Erythroblast (primary cell): Measurements from ENCODE around the gene KICS2.

Experiments used
- GATA1 ChIP-seq: IDR thresholded peaks from 2 replicates; pipeline ENCODE4 v1.6.1; 2011; ENCODE audit warnings: low read depth, mild to moderate bottlenecking, control low read depth, low read length, moderate library complexity
- POLR2A ChIP-seq: IDR thresholded peaks from 2 replicates; pipeline ENCODE4 v1.6.1; 2011; ENCODE audit warnings: mild to moderate bottlenecking, low read length

DNA sequence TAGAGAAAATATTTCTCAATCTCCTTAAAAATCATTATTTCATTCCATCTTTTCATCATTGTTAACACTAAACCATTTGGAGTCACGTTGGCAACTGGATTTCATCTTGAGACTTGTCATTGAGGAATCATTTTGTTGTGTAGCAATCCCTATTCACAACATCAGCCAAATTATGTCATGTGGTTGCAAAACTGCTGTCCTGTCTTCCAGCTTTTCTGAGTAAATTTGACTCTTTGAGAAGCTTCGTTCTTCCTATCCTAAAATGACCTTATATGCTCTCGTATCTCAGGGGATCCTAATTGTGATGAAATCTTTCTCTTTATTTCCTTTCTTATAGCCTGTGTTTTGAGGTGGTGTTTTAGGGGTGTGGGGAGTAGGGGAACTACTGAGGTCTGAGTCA, 30.6 kb upstream of the KICS2 start:
- TF ChIP-seq POLR2A (no peak), GATA1 (no peak)
